H9 (cell line): ENCODE data around the gene CRYBA2. TPM values are rescaled to one million over a fixed set of nuclear protein-coding genes. Genes with fewer than 3 reads are reported as not detected.
A peak's percentile ranks its signal among the peaks of the same experiment; 100 is the strongest.

Source experiments
- DNase-seq: peaks from one replicate; pipeline ENCODE4 v3.0.0-alpha.2; 2017
- H2AFZ ChIP-seq: one replicate; pipeline ENCODE4 v1.6.1; 2013; ENCODE audit warnings: mild to moderate bottlenecking, low read length, control low read depth, moderate library complexity
- H2AK5ac ChIP-seq: 2 replicates; pipeline ENCODE4 v1.6.1; 2013; ENCODE audit warnings: low read length, control low read depth, mixed read lengths; ENCODE audit not compliant: insufficient read length
- H2BK120ac ChIP-seq: one replicate; pipeline ENCODE4 v1.6.1; 2013; ENCODE audit warnings: low read depth, mild to moderate bottlenecking, low read length, control low read depth, inconsistent platforms; ENCODE audit not compliant: poor library complexity, severe bottlenecking
- H2BK12ac ChIP-seq: 2 replicates; pipeline ENCODE4 v1.6.1; 2013; ENCODE audit warnings: low read length, control low read depth, mixed read lengths, low read depth; ENCODE audit not compliant: insufficient read length
- H2BK15ac ChIP-seq: 2 replicates; pipeline ENCODE4 v1.6.1; 2013; ENCODE audit warnings: low read depth, low read length, control low read depth
- H2BK20ac ChIP-seq: one replicate; pipeline ENCODE4 v1.6.1; 2013; ENCODE audit warnings: low read depth, mild to moderate bottlenecking, low read length, control low read depth, inconsistent platforms; ENCODE audit not compliant: poor library complexity, severe bottlenecking
- H2BK5ac ChIP-seq: 2 replicates; pipeline ENCODE4 v1.6.1; 2013; ENCODE audit warnings: low read length, control low read depth, mixed read lengths; ENCODE audit not compliant: insufficient read length
- H3K14ac ChIP-seq: 2 replicates; pipeline ENCODE4 v1.6.1; 2013; ENCODE audit warnings: low read length, control low read depth; ENCODE audit not compliant: insufficient read depth
- H3K18ac ChIP-seq: 2 replicates; pipeline ENCODE4 v1.6.1; 2013; ENCODE audit warnings: low read depth, mild to moderate bottlenecking, mixed read lengths, low read length, control low read depth; ENCODE audit not compliant: insufficient read length
- H3K23ac ChIP-seq: 2 replicates; pipeline ENCODE4 v1.6.1; 2013; ENCODE audit warnings: low read length, control low read depth, mixed read lengths, low read depth; ENCODE audit not compliant: insufficient read length
- H3K23me2 ChIP-seq: 2 replicates; pipeline ENCODE4 v1.6.1; 2013; ENCODE audit warnings: low read depth, mild to moderate bottlenecking, mixed read lengths, low read length, control low read depth; ENCODE audit not compliant: insufficient read length, poor library complexity, severe bottlenecking
- H3K27ac ChIP-seq: 2 replicates; pipeline ENCODE4 v1.5.1; 2013; ENCODE audit warnings: low read length, control low read depth, mixed read lengths, low read depth; ENCODE audit not compliant: insufficient read length
- H3K27me3 ChIP-seq: 2 replicates; pipeline ENCODE4 v1.6.1; 2013; ENCODE audit warnings: low read length, control low read depth, inconsistent platforms; ENCODE audit not compliant: insufficient read depth
- H3K4ac ChIP-seq: 2 replicates; pipeline ENCODE4 v1.6.1; 2013; ENCODE audit warnings: low read depth, mild to moderate bottlenecking, control low read depth, inconsistent platforms, low read length, moderate library complexity
- H3K4me1 ChIP-seq: 2 replicates; pipeline ENCODE4 v1.6.1; 2013; ENCODE audit warnings: low read length, control low read depth, inconsistent platforms; ENCODE audit not compliant: insufficient read depth
- H3K4me2 ChIP-seq: 2 replicates; pipeline ENCODE4 v1.6.1; 2013; ENCODE audit warnings: low read length, control low read depth, mixed read lengths; ENCODE audit not compliant: insufficient read length, insufficient read depth
- H3K56ac ChIP-seq: 2 replicates; pipeline ENCODE4 v1.6.1; 2013; ENCODE audit warnings: low read depth, mild to moderate bottlenecking, mixed read lengths, low read length, control low read depth; ENCODE audit not compliant: insufficient read length
- H3K79me1 ChIP-seq: 2 replicates; pipeline ENCODE4 v1.6.1; 2013; ENCODE audit warnings: low read depth, mild to moderate bottlenecking, moderate library complexity, low read length, control low read depth, inconsistent platforms; ENCODE audit not compliant: insufficient read depth, poor library complexity, severe bottlenecking
- H3K79me2 ChIP-seq: 2 replicates; pipeline ENCODE4 v1.6.1; 2013; ENCODE audit warnings: low read length, control low read depth, inconsistent platforms; ENCODE audit not compliant: insufficient read depth
- H3K9ac ChIP-seq: 2 replicates; pipeline ENCODE4 v1.6.1; 2013; ENCODE audit warnings: low read length, control low read depth, mixed read lengths; ENCODE audit not compliant: insufficient read length; ENCODE audit errors: extremely low read depth
- H3K9me3 ChIP-seq: one replicate; pipeline ENCODE4 v1.6.1; 2013; ENCODE audit warnings: low read depth, low read length, inconsistent platforms; ENCODE audit not compliant: control insufficient read depth
- H3T11ph ChIP-seq: one replicate; pipeline ENCODE4 v1.6.1; 2013; ENCODE audit warnings: mild to moderate bottlenecking, low read length, control low read depth, inconsistent platforms
- H4K20me1 ChIP-seq: one replicate; pipeline ENCODE4 v1.6.1; 2013; ENCODE audit not compliant: control insufficient read depth, insufficient read length, insufficient read depth
- H4K5ac ChIP-seq: 2 replicates; pipeline ENCODE4 v1.6.1; 2013; ENCODE audit warnings: low read depth, mild to moderate bottlenecking, mixed read lengths, low read length, control low read depth; ENCODE audit not compliant: insufficient read length
- H4K8ac ChIP-seq: replicated peaks from 2 replicates; pipeline ENCODE4 v1.6.1; 2013; ENCODE audit warnings: low read length, control low read depth, mixed read lengths, low read depth; ENCODE audit not compliant: insufficient read length
- H4K91ac ChIP-seq: 2 replicates; pipeline ENCODE4 v1.6.1; 2013; ENCODE audit warnings: low read depth, mild to moderate bottlenecking, moderate library complexity, mixed read lengths, low read length, control low read depth; ENCODE audit not compliant: insufficient read length
- H3K27ac Mint-ChIP-seq, 3 experiments: 2 replicates in 2 of 3; 3 replicates in 1 of 3; pipeline ENCODE4 v1.8.0; 2020 to 2021; ENCODE audit warnings: mixed read lengths in 3 of 3, mild to moderate bottlenecking in 1 of 3, moderate library complexity in 1 of 3
- H3K27me3 Mint-ChIP-seq: 2 replicates; pipeline ENCODE4 v1.8.0; 2021; ENCODE audit warnings: low read depth, mild to moderate bottlenecking, moderate library complexity, mixed read lengths
- H3K36me3 Mint-ChIP-seq, 3 experiments: 2 replicates in 2 of 3; 3 replicates in 1 of 3; pipeline ENCODE4 v1.8.0; 2020 to 2021; ENCODE audit warnings: low read depth in 3 of 3, mixed read lengths in 3 of 3; ENCODE audit not compliant: insufficient read depth in 1 of 3
- H3K4me1 Mint-ChIP-seq, 2 experiments: 2 replicates each; pipeline ENCODE4 v1.8.0; 2020; ENCODE audit warnings: mixed read lengths in 2 of 2
- H3K4me3 Mint-ChIP-seq, 2 experiments: 2 replicates in 1 of 2; 3 replicates in 1 of 2; pipeline ENCODE4 v1.8.0; 2020 to 2021; ENCODE audit warnings: mild to moderate bottlenecking in 2 of 2, mixed read lengths in 2 of 2, moderate library complexity in 1 of 2
- H3K9me3 Mint-ChIP-seq, 2 experiments: 2 replicates in 1 of 2; 3 replicates in 1 of 2; pipeline ENCODE4 v1.8.0; 2020; ENCODE audit warnings: mild to moderate bottlenecking in 2 of 2, mixed read lengths in 2 of 2, moderate library complexity in 1 of 2
- WGBS: extraction: QIAGEN DNeasy Blood & Tissue Kit; methylation state at CpG from one replicate; pipeline ENCODE4 v1.1.7; 2013; ENCODE audit warnings: missing lambda C conversion rate, low lambda C conversion rate, mixed read lengths; ENCODE audit not compliant: insufficient read length; ENCODE audit errors: extremely low coverage; 5-methylcytosine and 5-hydroxymethylcytosine counted together
- total RNA-seq: library from RNA; stranded (reverse); gene quantifications from 2 replicates; pipeline ENCODE4 v1.2.1, GENCODE V29; 2021
- TF ChIP-seq, protein P1 (sequence below): fragments of 200-600 bp; sonication (generic); conservative IDR thresholded peaks from 3 replicates; pipeline ENCODE4 v1.8.0; 2021; ENCODE audit warnings: antibody characterized with exemption, mild to moderate bottlenecking

The CRYBA2 gene
- total RNA-seq, 1 experiment from 2014 or later: not detected

DNA sequence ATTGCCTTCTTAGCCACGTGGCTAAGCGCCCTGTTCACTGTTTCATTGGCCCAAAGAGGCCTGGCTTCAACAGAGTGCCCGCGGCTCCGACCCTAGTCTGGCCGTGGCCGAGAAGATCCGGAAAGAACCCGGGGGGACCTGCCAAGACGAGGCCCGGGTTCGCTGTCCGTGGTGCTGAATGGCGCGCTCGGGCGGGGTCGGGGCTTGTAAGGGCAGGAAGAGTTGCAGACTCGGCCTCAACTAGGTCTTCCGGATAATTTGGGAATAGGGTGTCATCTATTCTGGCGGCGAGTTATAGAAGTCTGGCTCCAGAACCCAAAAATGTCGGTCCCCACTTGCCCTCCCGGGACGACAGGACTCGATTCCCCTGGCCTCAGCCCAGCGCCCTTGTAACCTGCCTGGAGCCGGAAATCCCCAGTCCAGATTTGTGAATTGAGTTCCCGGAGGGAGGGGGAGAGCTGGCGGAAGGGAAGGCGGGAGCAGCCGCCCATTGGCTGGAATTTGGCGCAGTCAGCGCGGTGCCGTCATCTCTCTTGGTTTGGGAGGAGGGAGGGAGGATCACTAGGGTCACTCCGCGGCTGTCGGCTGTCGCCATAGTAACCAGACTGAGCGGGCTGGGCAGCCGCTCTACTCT lies 30.2 kb downstream of the CRYBA2 start:
- no peak overlapping the region for H2AFZ ChIP-seq
- H2BK15ac ChIP-seq: no peak overlapping the region
- H3K27ac Mint-ChIP-seq: peak overlapping the region in 1 of 3 experiments; percentile 96; a peak in 2 of 7 replicates
- peaks cover 64% of the 10 kb centered on the region for H3K27me3 Mint-ChIP-seq
- H4K20me1 ChIP-seq: no peaks in the 10 kb centered on the region
- no peak overlapping the region for H3K18ac ChIP-seq
- H3K23me2 ChIP-seq: peaks cover 16% of the 10 kb centered on the region
- H2BK120ac ChIP-seq: no peak overlapping the region
- peaks cover 0 to 2% of the 10 kb centered on the region in 2 experiments; a peak in 2 of 5 replicates for H3K9me3 Mint-ChIP-seq
- no peak overlapping the region for H4K91ac ChIP-seq
- H3K27me3 ChIP-seq: peaks cover 20% of the 10 kb centered on the region
- H4K5ac ChIP-seq: no peak overlapping the region
- no peak overlapping the region for H2BK12ac ChIP-seq
- H3K14ac ChIP-seq: no peak overlapping the region
- no peak overlapping the region for H2BK5ac ChIP-seq
- no peaks in the 10 kb centered on the region for H3K79me1 ChIP-seq
- H3K4ac ChIP-seq: no peak overlapping the region
- H3K4me1 ChIP-seq: peaks cover 4% of the 10 kb centered on the region; the same call in 1 of the 2 replicates
- no peak overlapping the region for H2BK20ac ChIP-seq
- H3K9ac ChIP-seq: no peak overlapping the region
- H3K56ac ChIP-seq: no peak overlapping the region
- H4K8ac ChIP-seq: no peak overlapping the region
- no peaks in the 10 kb centered on the region; a peak in 3 of 7 replicates for H3K36me3 Mint-ChIP-seq
- no peak overlapping the region for H2AK5ac ChIP-seq
- no peak overlapping the region for H3K23ac ChIP-seq
- H3K9me3 ChIP-seq: no peaks in the 10 kb centered on the region
- no peak overlapping the region for H3T11ph ChIP-seq
- no peaks in the 10 kb centered on the region for H3K79me2 ChIP-seq
- peak overlapping the region; percentile 78 to 84 for H3K4me3 Mint-ChIP-seq
- peak; percentile 98 for DNase-seq
- H3K4me2 ChIP-seq: peak overlapping the region; percentile 49
- WGBS: no CpG with 5 or more reads among the region's 42 CpGs
- H3K27ac ChIP-seq: no peak overlapping the region
- H3K4me1 Mint-ChIP-seq: peaks cover 23 to 35% of the 10 kb centered on the region in 2 experiments
- TF ChIP-seq, protein P1, sequence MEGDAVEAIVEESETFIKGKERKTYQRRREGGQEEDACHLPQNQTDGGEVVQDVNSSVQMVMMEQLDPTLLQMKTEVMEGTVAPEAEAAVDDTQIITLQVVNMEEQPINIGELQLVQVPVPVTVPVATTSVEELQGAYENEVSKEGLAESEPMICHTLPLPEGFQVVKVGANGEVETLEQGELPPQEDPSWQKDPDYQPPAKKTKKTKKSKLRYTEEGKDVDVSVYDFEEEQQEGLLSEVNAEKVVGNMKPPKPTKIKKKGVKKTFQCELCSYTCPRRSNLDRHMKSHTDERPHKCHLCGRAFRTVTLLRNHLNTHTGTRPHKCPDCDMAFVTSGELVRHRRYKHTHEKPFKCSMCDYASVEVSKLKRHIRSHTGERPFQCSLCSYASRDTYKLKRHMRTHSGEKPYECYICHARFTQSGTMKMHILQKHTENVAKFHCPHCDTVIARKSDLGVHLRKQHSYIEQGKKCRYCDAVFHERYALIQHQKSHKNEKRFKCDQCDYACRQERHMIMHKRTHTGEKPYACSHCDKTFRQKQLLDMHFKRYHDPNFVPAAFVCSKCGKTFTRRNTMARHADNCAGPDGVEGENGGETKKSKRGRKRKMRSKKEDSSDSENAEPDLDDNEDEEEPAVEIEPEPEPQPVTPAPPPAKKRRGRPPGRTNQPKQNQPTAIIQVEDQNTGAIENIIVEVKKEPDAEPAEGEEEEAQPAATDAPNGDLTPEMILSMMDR: no peak
